ENCODE results near the gene NOC3L.

The NOC3L gene

GRCh38 chr10:94343151-94343550, 19.6 kb downstream of the NOC3L start:
- H3K4me1 ChIP-seq, result no peaks in the 10 kb centered on the region
- TF ChIP-seq, protein P1, sequence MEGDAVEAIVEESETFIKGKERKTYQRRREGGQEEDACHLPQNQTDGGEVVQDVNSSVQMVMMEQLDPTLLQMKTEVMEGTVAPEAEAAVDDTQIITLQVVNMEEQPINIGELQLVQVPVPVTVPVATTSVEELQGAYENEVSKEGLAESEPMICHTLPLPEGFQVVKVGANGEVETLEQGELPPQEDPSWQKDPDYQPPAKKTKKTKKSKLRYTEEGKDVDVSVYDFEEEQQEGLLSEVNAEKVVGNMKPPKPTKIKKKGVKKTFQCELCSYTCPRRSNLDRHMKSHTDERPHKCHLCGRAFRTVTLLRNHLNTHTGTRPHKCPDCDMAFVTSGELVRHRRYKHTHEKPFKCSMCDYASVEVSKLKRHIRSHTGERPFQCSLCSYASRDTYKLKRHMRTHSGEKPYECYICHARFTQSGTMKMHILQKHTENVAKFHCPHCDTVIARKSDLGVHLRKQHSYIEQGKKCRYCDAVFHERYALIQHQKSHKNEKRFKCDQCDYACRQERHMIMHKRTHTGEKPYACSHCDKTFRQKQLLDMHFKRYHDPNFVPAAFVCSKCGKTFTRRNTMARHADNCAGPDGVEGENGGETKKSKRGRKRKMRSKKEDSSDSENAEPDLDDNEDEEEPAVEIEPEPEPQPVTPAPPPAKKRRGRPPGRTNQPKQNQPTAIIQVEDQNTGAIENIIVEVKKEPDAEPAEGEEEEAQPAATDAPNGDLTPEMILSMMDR (IDR thresholded peaks at IDR 0.05; ENCODE audit: low read depth, low read length), result no peak
- no peak overlapping the region for H3K4me3 ChIP-seq (ENCODE audit: low read depth, low read length)
- H3K9me3 ChIP-seq, result no peaks in the 10 kb centered on the region
- no peak for DNase-seq
- H3K36me3 ChIP-seq, result peaks cover 48% of the 10 kb centered on the region
- H3K27me3 ChIP-seq, result no peaks in the 10 kb centered on the region

DNA sequence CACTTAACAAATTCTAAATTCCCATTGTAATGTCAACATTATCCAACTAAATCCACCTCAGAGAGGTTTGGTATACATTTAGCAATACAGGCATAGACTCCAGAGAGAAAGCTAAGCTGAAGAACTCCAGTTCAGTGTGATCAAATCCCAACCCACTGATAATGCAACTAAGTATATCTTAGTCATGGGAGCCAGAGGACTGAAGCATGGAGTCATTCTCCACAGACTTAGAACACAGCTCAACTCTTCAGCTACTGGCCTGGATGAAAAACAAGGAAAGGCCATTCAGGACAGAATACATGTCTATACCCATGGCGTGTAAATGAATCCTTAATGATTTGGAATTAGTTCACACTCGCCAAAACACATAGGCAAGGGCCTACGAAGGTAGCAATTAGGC, 27.9 kb downstream of the NOC3L start:
- Histone ChIP-seq H3K4me1 (no peaks in the 10 kb centered on the region), H3K9me3 (no peaks in the 10 kb centered on the region), H3K36me3 (peaks cover 62% of the 10 kb centered on the region), H3K4me3 (ENCODE audit: low read depth, low read length) (no peak overlapping the region), H3K27me3 (no peaks in the 10 kb centered on the region)
- TF ChIP-seq, protein P1 (IDR thresholded peaks at IDR 0.05; ENCODE audit: low read depth, low read length), result no peak
- no peak for DNase-seq

- TF ChIP-seq, protein P1 (IDR thresholded peaks at IDR 0.05; ENCODE audit: low read depth, low read length), result no peak
- Histone ChIP-seq H3K9me3 (no peaks in the 10 kb centered on the region), H3K4me3 (ENCODE audit: low read depth, low read length) (no peak overlapping the region), H3K27me3 (no peaks in the 10 kb centered on the region), H3K4me1 (no peaks in the 10 kb centered on the region), H3K36me3 (peaks cover 50% of the 10 kb centered on the region)
- no peak for DNase-seq
These were observed 29.7 kb downstream of the NOC3L start for GRCh38 chr10:94333051-94333450.

- H3K27me3 ChIP-seq, result no peaks in the 10 kb centered on the region
- no peaks in the 10 kb centered on the region for H3K9me3 ChIP-seq
- no peak for DNase-seq
- no peak overlapping the region for H3K4me3 ChIP-seq (ENCODE audit: low read depth, low read length)
- TF ChIP-seq, protein P1 (IDR thresholded peaks at IDR 0.05; ENCODE audit: low read depth, low read length), result no peak
- H3K36me3 ChIP-seq, result peaks cover 23% of the 10 kb centered on the region
- H3K4me1 ChIP-seq, result no peaks in the 10 kb centered on the region
These were observed 34.1 kb downstream of the NOC3L start for GRCh38 chr10:94328613-94329012.

DNA sequence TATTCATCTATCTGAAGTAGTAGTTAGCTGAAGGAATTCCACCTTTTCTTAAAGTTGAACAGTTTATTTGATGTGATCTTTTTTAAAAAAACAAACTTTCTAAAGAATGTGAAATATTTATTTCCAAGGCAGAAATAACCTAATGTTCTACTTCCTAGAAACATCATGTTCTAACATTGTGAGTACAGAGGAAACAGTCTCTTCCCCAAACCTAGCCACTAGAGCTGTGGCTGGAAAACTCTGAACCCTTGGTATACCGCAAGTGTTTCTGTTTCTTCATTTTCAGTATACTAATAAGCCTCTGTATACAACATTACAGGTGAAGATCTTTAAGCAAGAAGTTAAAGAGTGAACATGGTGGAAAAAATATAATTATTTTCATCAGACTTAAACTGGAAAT, 35.1 kb downstream of the NOC3L start:
- TF ChIP-seq, protein P1 (IDR thresholded peaks at IDR 0.05; ENCODE audit: low read depth, low read length), result no peak
- Histone ChIP-seq H3K36me3 (peaks cover 18% of the 10 kb centered on the region), H3K9me3 (no peaks in the 10 kb centered on the region), H3K27me3 (no peaks in the 10 kb centered on the region), H3K4me1 (no peaks in the 10 kb centered on the region), H3K4me3 (ENCODE audit: low read depth, low read length) (no peak overlapping the region)
- no peak for DNase-seq

- H3K4me3 ChIP-seq (ENCODE audit: low read depth, low read length), result no peak overlapping the region
- TF ChIP-seq, protein P1 (IDR thresholded peaks at IDR 0.05; ENCODE audit: low read depth, low read length), result no peak
- no peaks in the 10 kb centered on the region for H3K27me3 ChIP-seq
- no peak for DNase-seq
- no peaks in the 10 kb centered on the region for H3K9me3 ChIP-seq
- no peaks in the 10 kb centered on the region for H3K4me1 ChIP-seq
- peaks cover 5% of the 10 kb centered on the region for H3K36me3 ChIP-seq
These were observed 38.0 kb downstream of the NOC3L start for GRCh38 chr10:94324609-94325233.

Measured in BE2C (cell line).